GM18909 (cell line): ENCODE measurements around the gene FH.
A peak's percentile ranks its signal among the peaks of the same experiment; 100 is the strongest.

Source experiments
- ATAC-seq: cut with Tn5 transposase; IDR thresholded peaks from one replicate; pipeline ENCODE4 v1.9.1; 2021; ENCODE audit warnings: mild to moderate bottlenecking; ENCODE audit not compliant: unreplicated experiment, poor library complexity

Gene FH

DNA sequence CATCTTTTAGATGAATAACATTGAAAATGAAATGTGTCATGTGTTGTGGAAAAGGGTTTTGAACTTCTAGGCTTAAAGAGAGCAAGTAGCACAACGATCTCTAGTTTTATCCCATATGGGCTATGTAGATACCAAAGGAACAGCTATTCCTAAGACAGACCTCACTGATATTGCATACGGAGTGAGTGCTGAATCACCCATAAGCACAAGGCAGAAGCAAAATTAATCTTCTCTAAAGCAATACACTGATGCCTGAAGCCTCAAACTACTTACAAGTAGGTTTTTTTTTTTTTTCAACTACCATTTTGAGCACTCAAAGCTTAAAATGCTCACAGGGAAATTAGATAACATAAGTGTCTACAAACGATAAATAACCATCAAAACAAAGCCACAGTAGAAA, 7.6 kb upstream of the FH start:
- ATAC-seq: no peak

DNA sequence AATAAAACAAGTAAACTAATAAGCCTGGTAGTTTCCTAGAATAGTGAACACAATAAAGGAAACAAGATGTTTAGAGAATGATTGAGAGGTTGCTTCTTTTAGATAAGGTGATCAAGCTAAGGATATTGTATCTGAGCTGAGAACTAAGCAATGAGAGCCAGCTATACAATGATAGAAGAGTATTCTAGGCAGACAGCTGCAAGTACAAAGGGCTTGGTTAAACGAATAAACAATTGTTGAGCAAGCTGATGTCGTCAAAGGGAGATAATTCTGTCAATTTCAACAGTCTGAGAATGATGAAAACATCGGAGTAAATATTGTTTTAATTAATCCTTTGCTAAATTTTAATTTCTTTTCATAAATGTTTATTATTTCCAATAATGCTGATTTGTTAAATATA, 5.5 kb upstream of the FH start:
- no peak for ATAC-seq

DNA sequence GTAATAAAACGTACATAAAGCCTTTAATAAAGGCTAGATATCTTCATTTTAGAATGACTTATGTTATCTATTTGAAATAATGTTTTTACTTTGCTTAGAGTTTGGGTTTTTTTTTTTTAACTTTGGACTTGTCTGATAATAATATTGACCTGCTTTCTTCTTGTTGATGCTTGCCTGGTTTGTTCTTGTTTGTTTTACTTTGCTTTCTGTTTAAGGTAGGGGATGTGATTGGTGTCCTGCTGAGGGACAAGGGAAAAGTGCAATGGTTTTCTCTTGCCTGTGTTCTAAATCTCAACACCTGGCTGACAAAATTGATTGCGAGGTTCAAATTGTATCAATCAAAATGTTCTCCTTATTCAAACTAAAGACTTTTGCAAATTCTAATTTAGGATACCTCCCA, 2.2 kb upstream of the FH start:
- ATAC-seq: no peak

DNA sequence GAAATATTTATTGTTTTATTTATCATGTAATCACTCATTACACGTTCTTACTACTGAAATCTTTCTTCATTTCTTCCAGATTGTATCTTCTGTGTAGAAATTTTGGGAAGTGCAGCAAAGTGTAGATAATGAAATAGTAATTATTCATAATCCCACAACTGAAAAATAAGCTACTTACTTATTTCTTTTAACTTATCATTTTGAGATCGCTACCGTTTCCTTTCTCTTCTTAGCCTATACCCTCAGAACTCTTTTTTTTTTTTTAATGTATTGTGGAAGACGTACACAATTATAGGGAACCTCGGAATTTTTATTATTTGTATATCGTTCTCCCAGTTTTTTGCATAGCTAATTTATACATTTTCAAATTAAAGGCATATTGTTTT, 518 bp upstream of the FH start:
- no peak for ATAC-seq

DNA sequence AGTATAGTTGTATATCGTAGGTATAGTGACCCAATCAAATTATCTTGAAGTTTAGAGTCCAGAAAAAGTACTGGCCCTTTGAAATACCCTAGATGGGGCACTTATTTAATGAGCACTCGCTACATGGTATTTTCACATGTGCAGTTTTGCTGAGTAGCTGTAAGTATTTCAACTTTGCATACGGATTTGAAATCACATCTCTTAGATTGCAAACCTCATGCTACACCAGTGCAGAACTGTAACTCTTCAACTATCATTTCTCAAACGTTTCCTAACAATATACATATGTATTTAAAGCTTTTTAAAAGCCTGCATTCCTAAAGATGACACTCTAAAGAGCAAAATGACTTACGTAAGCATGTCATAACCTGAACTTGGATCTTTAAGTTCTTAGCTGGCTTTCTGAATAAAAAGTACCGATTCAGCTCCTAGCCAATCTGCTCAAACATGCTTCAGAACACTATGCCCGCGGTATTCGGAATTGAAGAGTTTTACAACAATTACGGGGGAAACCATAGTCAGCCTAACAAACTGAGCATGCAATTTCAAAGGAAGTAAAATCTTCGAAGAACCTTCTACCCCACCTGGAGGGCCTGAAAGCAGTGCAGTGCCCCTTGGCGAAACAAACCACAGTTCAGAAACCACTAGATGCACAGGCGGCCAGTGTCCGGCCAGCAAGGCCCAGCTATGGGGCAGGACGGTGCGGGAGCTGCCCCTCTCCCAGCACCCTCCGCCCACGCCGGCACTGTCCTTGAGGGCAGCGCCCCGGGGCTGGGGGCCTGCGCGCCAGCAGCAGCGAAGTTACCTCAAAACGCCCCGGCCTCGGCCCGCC, 863 bp downstream of the FH start:
- peak; percentile 39 for ATAC-seq

DNA sequence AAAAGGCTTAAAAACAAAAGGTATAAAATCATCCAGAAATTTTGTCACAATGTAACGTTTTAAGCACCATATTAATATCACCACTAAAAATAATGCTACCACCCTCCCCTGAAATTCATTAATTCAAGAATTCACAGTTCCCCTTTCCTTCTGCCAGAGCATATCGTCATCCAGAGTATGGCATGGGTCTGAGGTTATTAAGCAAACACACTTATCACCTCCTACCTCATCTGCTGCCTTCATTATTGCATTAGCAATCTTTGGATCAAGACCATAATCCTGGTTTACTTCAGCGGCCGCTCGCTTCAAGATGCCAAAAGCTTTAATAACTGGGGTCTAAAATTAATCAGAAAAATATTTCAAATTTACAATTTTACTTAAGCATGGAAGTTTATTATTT, 6.2 kb downstream of the FH start:
- no peak for ATAC-seq

DNA sequence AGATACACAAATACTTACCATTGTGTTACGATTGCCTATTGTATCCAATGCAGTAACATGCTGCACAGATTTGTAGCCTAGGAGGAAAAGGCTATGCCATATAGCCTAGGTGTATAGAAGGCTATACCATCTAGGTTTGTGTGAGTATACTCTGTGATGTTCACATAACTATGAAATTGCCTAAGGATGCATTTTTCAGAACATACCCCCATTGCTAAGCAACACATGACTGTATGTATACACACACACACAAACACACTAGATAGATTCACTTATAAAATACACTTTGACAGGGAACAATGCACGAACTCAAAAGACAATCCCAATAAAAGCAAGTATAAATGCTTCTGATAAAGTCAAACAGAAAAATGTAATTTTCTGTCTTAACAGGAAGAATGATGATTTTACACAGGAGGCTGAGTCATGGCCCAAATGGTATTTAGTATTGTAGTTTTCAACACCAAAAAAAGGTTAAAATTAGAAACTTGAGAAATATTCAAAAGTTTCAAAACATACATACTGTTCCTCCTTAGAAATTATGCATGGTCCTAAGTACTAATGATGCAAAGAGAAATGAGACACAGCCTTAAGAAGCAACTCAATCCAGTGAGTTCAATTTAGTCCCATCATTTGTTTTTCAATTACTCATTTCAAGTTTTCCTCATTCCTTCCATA, 12.2 kb downstream of the FH start:
- ATAC-seq: no peak

DNA sequence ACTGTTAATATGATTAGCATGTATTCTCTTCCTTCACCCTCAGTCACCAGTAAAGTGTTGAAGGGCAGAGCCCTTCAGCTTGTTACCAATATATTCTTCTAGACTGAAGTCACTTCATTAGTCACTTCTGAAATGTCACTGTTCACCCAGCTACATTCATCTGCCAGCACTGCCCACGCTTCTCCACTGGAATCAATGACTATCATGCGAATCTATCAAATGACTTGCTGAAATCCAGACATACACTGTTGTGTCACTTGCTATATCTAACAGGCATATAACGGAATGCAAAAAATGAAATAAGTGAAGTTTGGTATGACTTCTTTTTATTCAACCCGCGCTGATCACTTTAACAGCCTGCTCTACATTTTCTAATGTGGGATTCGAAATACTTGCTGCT, 16.1 kb downstream of the FH start:
- no peak for ATAC-seq

DNA sequence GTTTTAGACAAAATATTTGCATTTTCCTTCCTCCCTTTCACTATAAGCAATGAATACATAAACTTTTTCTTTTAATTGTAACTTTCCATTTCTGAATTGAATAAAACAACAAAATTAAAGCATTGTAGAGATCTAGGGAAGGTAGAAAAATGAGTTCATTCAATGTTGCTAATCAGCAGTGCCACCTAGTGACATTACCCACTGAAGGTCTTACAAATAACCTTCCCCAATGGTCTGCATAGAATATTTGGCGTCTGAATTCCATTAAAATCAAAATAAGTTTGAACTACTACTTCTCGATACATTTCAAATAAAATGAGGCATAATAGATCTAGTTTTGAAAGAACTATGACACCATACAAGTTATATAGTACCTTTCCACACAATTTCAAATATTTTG, 19.6 kb downstream of the FH start:
- ATAC-seq: no peak

DNA sequence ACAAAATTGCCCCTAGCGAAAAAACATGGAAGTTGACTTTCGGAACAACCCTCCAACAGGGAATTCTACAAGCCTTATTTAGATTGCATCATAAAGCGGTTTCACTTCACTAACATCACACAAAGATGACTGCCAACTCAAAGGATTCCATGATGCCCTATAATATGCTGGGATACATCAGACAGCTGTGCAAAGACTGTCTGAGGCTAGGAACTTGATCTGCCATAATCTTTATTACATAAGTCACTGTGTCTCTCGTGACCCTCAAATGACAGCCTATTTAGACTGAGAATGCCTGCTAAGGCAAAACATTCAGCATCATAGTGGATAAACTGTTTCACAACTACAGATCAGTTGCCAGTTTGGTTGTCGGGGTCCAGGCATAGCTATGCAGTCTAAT, 23.8 kb downstream of the FH start:
- ATAC-seq: no peak

DNA sequence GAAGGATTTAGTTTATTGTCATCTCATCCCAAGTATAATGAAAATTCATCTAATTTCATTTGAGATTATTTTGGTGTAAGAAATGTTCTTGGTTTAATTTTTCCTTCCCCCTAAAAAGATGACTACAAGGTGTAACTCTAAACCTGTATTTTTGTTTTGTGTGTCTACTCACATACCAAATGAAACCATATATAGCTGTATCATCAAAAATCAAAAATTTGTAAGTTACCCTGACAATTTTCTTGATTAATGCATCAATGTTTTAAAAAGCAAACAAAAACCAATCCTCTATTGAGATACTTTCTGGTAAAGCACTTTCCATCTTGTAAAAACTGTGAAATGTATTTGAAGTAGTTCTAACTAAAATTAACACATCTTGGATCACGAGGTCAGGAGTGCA, 30.8 kb downstream of the FH start:
- no peak for ATAC-seq

DNA sequence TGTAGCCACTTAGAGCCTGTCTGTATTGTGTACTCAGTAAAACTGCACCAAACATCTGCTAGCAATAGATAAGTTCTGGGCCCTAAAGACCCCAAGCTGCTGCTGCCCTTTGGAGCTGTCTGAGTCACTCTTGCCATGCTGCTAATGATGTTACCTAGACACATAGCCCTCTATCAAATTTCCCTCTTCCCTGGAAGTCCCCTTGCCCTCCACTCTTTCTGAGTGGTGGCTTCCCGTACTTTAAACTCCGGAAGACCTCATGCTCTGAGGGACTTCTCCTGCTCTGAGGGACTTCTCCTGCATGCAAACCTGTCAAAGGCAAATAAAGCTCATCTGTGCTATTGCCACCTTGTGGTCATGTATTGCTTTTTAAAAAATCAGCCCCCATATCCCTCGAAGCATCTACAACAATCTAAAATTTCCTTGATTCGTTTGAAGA, 34.0 kb downstream of the FH start:
- peak; percentile 65 for ATAC-seq

DNA sequence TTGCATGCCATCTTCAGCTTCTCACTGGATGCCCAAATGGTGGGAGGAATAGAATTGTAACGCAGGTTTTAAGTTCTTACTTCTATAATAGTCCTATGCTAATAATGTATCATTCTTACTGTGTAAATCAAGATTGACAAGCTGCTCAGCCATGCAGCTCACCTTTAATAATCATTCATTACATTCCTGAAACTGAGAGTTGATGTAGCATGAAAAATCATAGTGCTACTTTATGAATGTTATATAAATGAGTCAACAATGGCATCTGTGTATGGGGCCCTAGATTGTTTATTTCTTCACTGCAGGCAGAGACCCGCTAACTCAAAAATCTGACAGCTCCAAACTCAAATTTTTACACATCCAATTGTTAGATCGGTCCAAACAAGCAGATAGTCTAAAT, 34.4 kb downstream of the FH start:
- peak; percentile 78 for ATAC-seq

DNA sequence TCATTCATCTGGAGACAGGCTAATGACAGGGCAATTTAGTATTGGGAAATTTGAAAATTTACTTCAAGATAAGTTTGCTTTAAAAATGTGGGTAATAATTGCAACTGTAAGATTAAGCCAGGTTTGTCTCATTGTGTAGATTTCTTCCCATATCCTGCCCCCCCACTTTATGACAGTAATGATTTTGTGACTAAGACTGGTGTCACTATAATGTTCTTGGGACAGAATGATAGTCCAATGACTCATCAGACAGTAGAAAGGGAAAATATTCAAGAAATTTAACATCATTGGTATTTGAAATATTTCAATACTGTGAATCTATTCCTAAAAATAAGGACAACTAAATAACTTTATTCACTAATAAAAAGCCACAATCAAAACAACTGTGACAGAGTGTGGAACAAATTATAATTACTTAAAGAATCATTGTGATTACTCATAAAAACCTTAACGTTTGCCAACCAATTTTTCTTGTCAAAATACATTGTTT, 36.7 kb downstream of the FH start:
- no peak for ATAC-seq

DNA sequence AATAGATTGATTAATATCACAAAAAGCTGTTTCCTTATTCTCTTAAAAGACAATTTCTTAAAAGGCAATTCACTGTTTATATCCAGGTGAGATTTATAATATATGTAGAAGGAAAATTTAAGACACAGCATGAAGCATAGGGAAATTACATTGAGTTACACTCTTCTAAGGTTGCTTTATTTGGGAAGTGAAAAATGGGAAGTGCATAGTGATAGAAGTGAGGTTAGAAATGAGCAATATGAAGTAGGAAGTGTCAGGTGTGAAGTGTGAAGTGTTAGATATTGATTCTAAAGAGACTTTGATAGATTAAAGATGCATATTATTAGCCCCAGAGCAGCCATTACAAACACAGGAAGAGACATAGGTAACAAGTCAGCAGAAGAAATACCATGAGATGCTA, 40.3 kb downstream of the FH start:
- ATAC-seq: no peak

DNA sequence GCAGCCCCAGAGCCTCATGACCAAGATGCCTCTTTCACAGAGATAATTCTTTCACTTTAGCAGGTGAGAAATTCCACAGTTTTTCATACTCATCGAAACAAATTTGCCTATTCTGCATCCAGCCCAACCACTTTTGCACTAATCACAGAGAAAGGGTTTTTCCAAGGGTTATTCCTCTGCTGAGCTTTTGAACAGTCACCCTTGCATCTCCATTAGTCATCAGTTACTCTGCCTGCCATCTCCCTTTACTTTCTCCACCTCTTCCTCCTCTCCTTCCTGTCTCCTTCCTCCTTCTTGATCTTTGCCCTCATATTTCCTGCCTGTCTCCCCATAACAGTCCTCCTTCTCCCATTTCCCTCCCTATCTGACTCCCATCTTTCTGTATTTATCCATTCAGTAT, 43.9 kb downstream of the FH start:
- ATAC-seq: no peak

DNA sequence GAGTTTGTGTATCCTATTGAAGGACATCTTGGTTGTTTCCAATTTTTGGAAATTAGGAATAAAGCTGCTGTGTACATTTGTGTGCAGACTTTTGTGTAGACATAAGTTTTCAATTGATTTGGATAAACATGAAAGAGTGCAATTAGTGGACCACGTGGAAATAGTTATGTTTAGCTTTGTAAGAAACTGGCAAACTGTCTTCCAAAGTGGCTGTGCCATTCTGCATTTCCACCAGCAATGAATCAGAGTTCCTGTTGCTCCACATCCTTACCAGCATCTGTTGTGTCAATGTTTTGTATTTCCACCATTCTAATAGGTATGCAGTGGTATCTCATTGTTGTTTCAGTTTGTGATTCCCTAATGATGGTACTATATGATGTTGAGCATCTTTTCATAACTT, 46.5 kb downstream of the FH start:
- ATAC-seq: no peak

DNA sequence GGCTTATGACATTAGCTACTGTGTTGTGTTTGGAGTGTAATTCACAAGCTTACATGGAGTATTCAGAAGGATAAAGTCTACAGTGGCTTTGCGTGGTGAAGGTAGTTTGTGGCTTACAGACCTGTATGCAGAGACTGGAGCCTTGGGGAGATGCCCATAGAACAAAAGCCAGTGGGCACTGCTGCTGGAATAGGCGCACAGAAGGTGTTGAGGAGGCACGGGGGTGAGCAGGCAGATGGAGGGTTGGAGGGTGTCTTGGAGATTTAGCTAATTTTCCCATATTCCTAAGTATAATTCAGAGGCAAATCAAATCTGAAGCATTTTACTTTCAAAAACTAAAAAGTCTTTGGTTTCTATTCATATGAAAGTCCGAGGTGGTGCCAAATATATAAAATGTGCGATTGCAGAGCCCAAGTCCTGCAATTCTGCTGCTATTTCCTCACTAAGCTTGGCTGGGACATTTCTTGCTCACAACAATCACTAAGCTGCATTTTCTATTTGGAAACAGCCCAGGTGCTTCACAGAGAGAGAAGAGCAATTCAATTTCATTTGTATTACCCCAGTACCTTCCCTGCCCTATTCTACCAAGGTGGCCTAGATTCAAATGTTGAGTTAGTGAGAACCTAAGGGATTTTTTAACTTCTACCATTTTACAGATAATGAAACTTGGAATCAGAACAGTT, 48.5 kb downstream of the FH start:
- no peak for ATAC-seq

DNA sequence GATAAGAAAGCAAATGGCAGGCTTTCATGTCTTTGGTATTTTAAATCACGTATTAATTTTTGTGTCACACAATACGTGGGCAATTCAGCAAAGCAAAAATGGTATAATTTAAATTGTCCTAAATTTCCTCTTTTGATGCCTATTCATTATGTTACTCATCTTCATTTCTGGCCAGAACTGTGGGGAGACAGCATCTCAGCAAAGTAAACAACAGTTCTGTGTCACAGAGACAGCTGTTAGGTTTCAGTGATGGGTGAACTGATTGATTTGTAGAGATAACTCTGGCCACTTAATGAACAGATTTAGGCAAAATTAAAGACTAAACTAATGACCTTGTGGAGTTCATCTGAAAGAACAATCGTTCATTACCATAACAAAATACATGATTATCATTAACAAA, 49.2 kb downstream of the FH start:
- no peak for ATAC-seq

DNA sequence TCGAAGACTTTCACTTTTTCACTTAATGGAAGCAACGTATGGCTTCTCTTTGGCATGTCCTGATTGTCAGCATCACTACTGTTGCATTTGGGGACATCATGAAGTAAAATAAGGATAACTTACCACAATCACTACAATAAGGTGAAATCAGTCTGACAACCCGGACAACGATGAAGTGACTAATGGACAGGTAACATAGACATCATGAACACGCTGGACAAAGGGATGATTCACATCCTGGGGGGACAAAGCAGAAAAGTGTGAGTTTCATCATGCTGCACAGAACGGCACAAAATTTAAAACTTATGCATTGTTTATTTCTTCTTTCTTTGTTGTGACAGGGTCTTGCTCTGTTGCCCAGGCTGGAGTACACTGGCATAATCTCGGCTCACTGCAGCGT, 53.9 kb downstream of the FH start:
- ATAC-seq: no peak

DNA sequence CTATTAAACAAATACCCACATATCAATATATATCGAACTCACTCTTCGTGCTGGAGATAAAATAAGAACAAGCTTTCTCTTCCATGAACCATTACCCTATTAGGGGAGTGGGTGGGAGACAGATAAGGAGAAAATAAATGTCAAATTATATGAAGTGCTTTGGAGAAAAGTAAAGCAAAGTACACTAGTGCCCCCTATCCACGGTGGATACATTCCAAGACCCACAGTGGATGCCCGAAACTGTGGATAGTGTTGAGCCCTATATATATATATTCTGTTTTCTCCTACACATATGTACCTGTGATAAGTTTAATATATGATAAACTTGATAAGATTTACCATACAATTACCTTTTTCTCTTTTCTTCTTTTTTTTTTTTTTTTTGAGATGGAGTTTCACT, 54.6 kb downstream of the FH start:
- no peak for ATAC-seq
